Thymus (tissue), 14 donors: ENCODE results near the gene U2AF2. TPM values are rescaled to one million over a fixed set of nuclear protein-coding genes. Genes with fewer than 3 reads are reported as not detected.

Experiments
- DNase-seq, 9 donors: peaks; one replicate each; pipeline ENCODE4 v3.0.0-alpha.2; 2013; ENCODE audit warnings: low spot score in 9 of 9, low read depth in 6 of 9, missing footprints in 1 of 9
- H3K27ac ChIP-seq, 2 donors: one replicate each; pipeline ENCODE4 v1.5.1; 2013; ENCODE audit warnings: control low read depth in 1 of 2, low read depth in 1 of 2, low read length in 1 of 2, mild to moderate bottlenecking in 1 of 2, moderate library complexity in 1 of 2
- H3K27me3 ChIP-seq, 2 donors: one replicate each; pipeline ENCODE4 v1.5.1; 2013; ENCODE audit warnings: low read length in 1 of 2; ENCODE audit not compliant: control insufficient read depth in 2 of 2, insufficient read depth in 1 of 2
- H3K36me3 ChIP-seq, 2 donors: one replicate each; pipeline ENCODE4 v1.5.1; 2013; ENCODE audit warnings: low read length in 1 of 2, mild to moderate bottlenecking in 1 of 2, moderate library complexity in 1 of 2; ENCODE audit not compliant: control insufficient read depth in 2 of 2, insufficient read depth in 2 of 2
- H3K4me1 ChIP-seq, 2 donors: one replicate each; pipeline ENCODE4 v1.5.1; 2013; ENCODE audit warnings: low read length in 2 of 2; ENCODE audit not compliant: control insufficient read depth in 2 of 2, insufficient read depth in 2 of 2
- H3K4me3 ChIP-seq, 2 donors: one replicate each; pipeline ENCODE4 v1.5.1; 2013; ENCODE audit warnings: low read length in 2 of 2, control low read depth in 1 of 2, mild to moderate bottlenecking in 1 of 2
- H3K9me3 ChIP-seq, 2 donors: one replicate each; pipeline ENCODE4 v1.5.1; 2013; ENCODE audit warnings: low read length in 1 of 2, mild to moderate bottlenecking in 1 of 2; ENCODE audit not compliant: control insufficient read depth in 2 of 2, insufficient read depth in 1 of 2
- WGBS: extraction: QIAGEN DNeasy Blood & Tissue Kit; methylation state at CpG from one replicate; pipeline ENCODE4 v1.1.7; 2013; 5-methylcytosine and 5-hydroxymethylcytosine counted together
- long read RNA-seq, 10 donors: transcript quantifications; one replicate each; lab custom pipeline, GENCODE V29; 2026
- polyA plus RNA-seq: library from polyadenylated mRNA; stranded (reverse); fragments of 200-250 nt; gene quantifications from one replicate; pipeline ENCODE4 v1.2.3, GENCODE V29; 2013
- total RNA-seq: library from RNA; stranded (reverse); fragments of 120-200 nt; gene quantifications from one replicate; pipeline ENCODE4 v1.2.4, GENCODE V29; 2013
- donor health status: healthy.

The U2AF2 gene
- total RNA-seq (137 TPM), polyA plus RNA-seq (123 TPM)
- long read RNA-seq, donor 1, partial matches to known transcripts, result 0 of 1 reads
- long read RNA-seq, donor 1, other reads (novel, unspliced or antisense), result 0 of 1 reads
- long read RNA-seq, donor 2, transcript U2AF2-201 (12 exons, 1,698 nt), result minor isoform, 7 of 107 reads
- long read RNA-seq, donor 2, transcript U2AF2-205 (5 exons, 637 nt), result minor isoform, 10 of 107 reads
- long read RNA-seq, donor 2, transcript U2AF2-202 (12 exons, 3,022 nt), result major isoform, 45 of 107 reads
- long read RNA-seq, donor 2, partial matches to known transcripts, result 35 of 107 reads
- long read RNA-seq, donor 2, other reads (novel, unspliced or antisense), result 5 of 107 reads
- long read RNA-seq, donor 3, transcript U2AF2-202 (12 exons, 3,022 nt), result major isoform, 32 of 113 reads
- long read RNA-seq, donor 3, transcript U2AF2-205 (5 exons, 637 nt), result minor isoform, 12 of 113 reads
- long read RNA-seq, donor 3, partial matches to known transcripts, result 44 of 113 reads
- long read RNA-seq, donor 3, other reads (novel, unspliced or antisense), result 16 of 113 reads
- long read RNA-seq, donor 4, transcript U2AF2-202 (12 exons, 3,022 nt), result major isoform, 7 of 25 reads
- long read RNA-seq, donor 4, partial matches to known transcripts, result 10 of 25 reads
- long read RNA-seq, donor 4, other reads (novel, unspliced or antisense), result 0 of 25 reads
- long read RNA-seq, donor 5, transcript U2AF2-202 (12 exons, 3,022 nt), result major isoform, 22 of 87 reads
- long read RNA-seq, donor 5, transcript U2AF2-205 (5 exons, 637 nt), result minor isoform, 7 of 87 reads
- long read RNA-seq, donor 5, partial matches to known transcripts, result 47 of 87 reads
- long read RNA-seq, donor 5, other reads (novel, unspliced or antisense), result 0 of 87 reads
- long read RNA-seq, donor 6, transcript U2AF2-205 (5 exons, 637 nt), result minor isoform, 6 of 42 reads
- long read RNA-seq, donor 6, transcript U2AF2-202 (12 exons, 3,022 nt), result major isoform, 18 of 42 reads
- long read RNA-seq, donor 6, partial matches to known transcripts, result 15 of 42 reads
- long read RNA-seq, donor 6, other reads (novel, unspliced or antisense), result 0 of 42 reads
- long read RNA-seq, donor 7, transcript U2AF2-205 (5 exons, 637 nt), result minor isoform, 5 of 36 reads
- long read RNA-seq, donor 7, transcript U2AF2-202 (12 exons, 3,022 nt), result major isoform, 7 of 36 reads
- long read RNA-seq, donor 7, partial matches to known transcripts, result 19 of 36 reads
- long read RNA-seq, donor 7, other reads (novel, unspliced or antisense), result 0 of 36 reads
- long read RNA-seq, donor 8, transcript U2AF2-202 (12 exons, 3,022 nt), result major isoform, 10 of 30 reads
- long read RNA-seq, donor 8, partial matches to known transcripts, result 15 of 30 reads
- long read RNA-seq, donor 8, other reads (novel, unspliced or antisense), result 0 of 30 reads
- long read RNA-seq, donor 9, transcript U2AF2-202 (12 exons, 3,022 nt), result major isoform, 7 of 22 reads
- long read RNA-seq, donor 9, partial matches to known transcripts, result 5 of 22 reads
- long read RNA-seq, donor 9, other reads (novel, unspliced or antisense), result 0 of 22 reads
- long read RNA-seq, donor 10, transcript U2AF2-202 (12 exons, 3,022 nt), result major isoform, 13 of 47 reads
- long read RNA-seq, donor 10, partial matches to known transcripts, result 28 of 47 reads
- long read RNA-seq, donor 10, other reads (novel, unspliced or antisense), result 0 of 47 reads

- DNase-seq, result peak in 7 of 9 donors; percentile 71 to 94 (median 85)
- Histone ChIP-seq H3K4me3 (peak within 1 kb of the TSS; percentile 89 to 97), H3K36me3 (peaks cover 13 to 29% of the 10 kb centered on the region in 2 donors), H3K27me3 (no peaks in the 10 kb centered on the region), H3K9me3 (no peaks in the 10 kb centered on the region), H3K27ac (peak within 1 kb of the TSS; percentile 100), H3K4me1 (peaks cover 14 to 32% of the 10 kb centered on the region in 2 donors)
- WGBS, result under 1% methylated on average over 94 of the region's 95 CpGs
Measured at GRCh38 chr19:55654868-55655647, at the start of gene U2AF2. Gene U2AF2 (plus strand): TSS chr19:55655035. CDS start chr19:55655105, 70 bp downstream.

- H3K27me3 ChIP-seq, result no peaks in the 10 kb centered on the region
- peak overlapping the region; percentile 86 to 97 for H3K27ac ChIP-seq
- DNase-seq, result peak; percentile 87 to 98 (median 92)
- peaks cover 16 to 44% of the 10 kb centered on the region in 2 donors for H3K4me1 ChIP-seq
- peaks cover 8 to 11% of the 10 kb centered on the region in 2 donors for H3K36me3 ChIP-seq
- H3K9me3 ChIP-seq, result no peaks in the 10 kb centered on the region
- H3K4me3 ChIP-seq, result peak overlapping the region; percentile 56 to 87
- 2% methylated on average over 43 of the region's 43 CpGs for WGBS
Measured at GRCh38 chr19:55605207-55605636, 49.6 kb upstream of the U2AF2 start.

- Histone ChIP-seq H3K27ac (peak within 1 kb of the TSS; percentile 86 to 97), H3K9me3 (no peaks in the 10 kb centered on the region), H3K4me1 (peaks cover 15 to 40% of the 10 kb centered on the region in 2 donors), H3K27me3 (no peaks in the 10 kb centered on the region), H3K4me3 (peak within 1 kb of the TSS; percentile 81 to 87), H3K36me3 (peaks cover 11 to 12% of the 10 kb centered on the region in 2 donors)
- peak in 6 of 9 donors; percentile 49 to 86 (median 70) for DNase-seq
- WGBS, result under 1% methylated on average over 44 of the region's 44 CpGs
Measured at GRCh38 chr19:55605637-55606470, 49.0 kb upstream of the U2AF2 start, which contains the start of gene ZNF865. Gene ZNF865 (plus strand): TSS chr19:55605647. CDS start chr19:55613619, 7,972 bp downstream.

- 33% methylated on average over 12 of the region's 12 CpGs for WGBS
- H3K4me1 ChIP-seq, result peaks cover 10 to 34% of the 10 kb centered on the region in 2 donors
- H3K27me3 ChIP-seq, result no peaks in the 10 kb centered on the region
- peak overlapping the region; percentile 81 to 87 for H3K4me3 ChIP-seq
- no peak for DNase-seq
- H3K9me3 ChIP-seq, result no peaks in the 10 kb centered on the region
- peaks cover 11 to 12% of the 10 kb centered on the region in 2 donors for H3K36me3 ChIP-seq
- peak overlapping the region; percentile 22 to 86 for H3K27ac ChIP-seq
Measured at GRCh38 chr19:55606471-55606787, 48.4 kb upstream of the U2AF2 start.

- Histone ChIP-seq H3K27ac (peak overlapping the region in 1 of 2 donors; percentile 86), H3K9me3 (no peaks in the 10 kb centered on the region), H3K36me3 (peaks cover 11 to 12% of the 10 kb centered on the region in 2 donors), H3K27me3 (no peaks in the 10 kb centered on the region), H3K4me3 (peak overlapping the region in 1 of 2 donors; percentile 81), H3K4me1 (peaks cover 10 to 30% of the 10 kb centered on the region in 2 donors)
- WGBS, result 81% methylated on average over 9 of the region's 9 CpGs
- DNase-seq, result no peak
Measured at GRCh38 chr19:55606817-55607216, 48.0 kb upstream of the U2AF2 start.

GRCh38 chr19:55609326-55609725 is 45.5 kb upstream of the U2AF2 start:
- no peak for DNase-seq
- Histone ChIP-seq H3K27me3 (no peaks in the 10 kb centered on the region), H3K4me1 (peaks cover 10 to 21% of the 10 kb centered on the region in 2 donors), H3K4me3 (no peak overlapping the region), H3K36me3 (peaks cover 12 to 20% of the 10 kb centered on the region in 2 donors), H3K9me3 (no peaks in the 10 kb centered on the region), H3K27ac (no peak overlapping the region)
- 97% methylated on average over 5 of the region's 5 CpGs for WGBS

- Histone ChIP-seq H3K27ac (no peak overlapping the region), H3K4me1 (peaks cover 2 to 7% of the 10 kb centered on the region in 2 donors), H3K9me3 (no peaks in the 10 kb centered on the region), H3K27me3 (no peaks in the 10 kb centered on the region), H3K36me3 (peaks cover 14 to 41% of the 10 kb centered on the region in 2 donors), H3K4me3 (no peak overlapping the region)
- 95% methylated on average over 15 of the region's 15 CpGs for WGBS
- no peak for DNase-seq
Measured at GRCh38 chr19:55611300-55611982, 43.4 kb upstream of the U2AF2 start.
